Mesendoderm (in vitro differentiated cells): ENCODE data around the gene CCDC127.
"Not testable (repeated sequence)": the region's sequence is repeated elsewhere in the genome, so short reads cannot be mapped to it uniquely, and the experiment has no call there.

Experiments used
- DNase-seq: peaks from one replicate; pipeline ENCODE4 v3.0.0; 2013
- H2AK5ac ChIP-seq: 2 replicates; pipeline ENCODE4 v1.6.1; 2013; ENCODE audit warnings: low read length, inconsistent platforms
- H2BK120ac ChIP-seq: 2 replicates; pipeline ENCODE4 v1.6.1; 2013; ENCODE audit warnings: low read depth, mild to moderate bottlenecking, low read length, moderate library complexity, mixed read lengths
- H2BK15ac ChIP-seq: replicated peaks from 2 replicates; pipeline ENCODE4 v1.6.1; 2013; ENCODE audit warnings: low read depth, mild to moderate bottlenecking, moderate library complexity
- H2BK5ac ChIP-seq: 2 replicates; pipeline ENCODE4 v1.6.1; 2013; ENCODE audit warnings: low read length, inconsistent platforms
- H3K18ac ChIP-seq: 2 replicates; pipeline ENCODE4 v1.6.1; 2013; ENCODE audit warnings: mild to moderate bottlenecking, low read length, mixed read lengths
- H3K23ac ChIP-seq: one replicate; pipeline ENCODE4 v1.6.1; 2013; ENCODE audit warnings: low read length
- H3K27ac ChIP-seq: 2 replicates; pipeline ENCODE4 v1.5.1; 2013; ENCODE audit warnings: low read depth, mild to moderate bottlenecking, inconsistent platforms, low read length, moderate library complexity
- H3K27me3 ChIP-seq: 2 replicates; pipeline ENCODE4 v1.6.1; 2013; ENCODE audit warnings: low read length, control low read depth, mild to moderate bottlenecking, inconsistent platforms; ENCODE audit not compliant: insufficient read depth, poor library complexity
- H3K36me3 ChIP-seq: 2 replicates; pipeline ENCODE4 v1.6.1; 2013; ENCODE audit warnings: low read length, inconsistent platforms; ENCODE audit not compliant: control insufficient read depth, insufficient read depth
- H3K4ac ChIP-seq: one replicate; pipeline ENCODE4 v1.6.1; 2013; ENCODE audit warnings: low read depth, mild to moderate bottlenecking, low read length, moderate library complexity
- H3K4me1 ChIP-seq: 2 replicates; pipeline ENCODE4 v1.6.1; 2013; ENCODE audit warnings: low read depth, low read length, inconsistent platforms; ENCODE audit not compliant: control insufficient read depth
- H3K4me2 ChIP-seq: 2 replicates; pipeline ENCODE4 v1.6.1; 2013; ENCODE audit warnings: low read length
- H3K4me3 ChIP-seq: 2 replicates; pipeline ENCODE4 v1.5.1; 2013; ENCODE audit warnings: mild to moderate bottlenecking, low read length
- H3K56ac ChIP-seq: one replicate; pipeline ENCODE4 v1.6.1; 2013; ENCODE audit warnings: low read length
- H3K79me1 ChIP-seq: 2 replicates; pipeline ENCODE4 v1.6.1; 2013; ENCODE audit warnings: low read length, inconsistent platforms
- H3K79me2 ChIP-seq: 2 replicates; pipeline ENCODE4 v1.6.1; 2013; ENCODE audit warnings: mild to moderate bottlenecking, low read length; ENCODE audit not compliant: control insufficient read depth, insufficient read depth
- H3K9ac ChIP-seq: 2 replicates; pipeline ENCODE4 v1.6.1; 2013; ENCODE audit warnings: low read length, inconsistent platforms
- H4K5ac ChIP-seq: one replicate; pipeline ENCODE4 v1.6.1; 2013; ENCODE audit warnings: low read length
- H4K8ac ChIP-seq: one replicate; pipeline ENCODE4 v1.6.1; 2013; ENCODE audit warnings: low read depth, mild to moderate bottlenecking, control low read depth, low read length, moderate library complexity
- WGBS: extraction: QIAGEN DNeasy Blood & Tissue Kit; methylation state at CpG from one replicate; pipeline ENCODE4 v1.1.7; 2013; ENCODE audit warnings: low lambda C conversion rate, missing lambda C conversion rate; ENCODE audit not compliant: insufficient coverage; ENCODE audit errors: extremely low coverage; 5-methylcytosine and 5-hydroxymethylcytosine counted together

CCDC127 gene

DNA sequence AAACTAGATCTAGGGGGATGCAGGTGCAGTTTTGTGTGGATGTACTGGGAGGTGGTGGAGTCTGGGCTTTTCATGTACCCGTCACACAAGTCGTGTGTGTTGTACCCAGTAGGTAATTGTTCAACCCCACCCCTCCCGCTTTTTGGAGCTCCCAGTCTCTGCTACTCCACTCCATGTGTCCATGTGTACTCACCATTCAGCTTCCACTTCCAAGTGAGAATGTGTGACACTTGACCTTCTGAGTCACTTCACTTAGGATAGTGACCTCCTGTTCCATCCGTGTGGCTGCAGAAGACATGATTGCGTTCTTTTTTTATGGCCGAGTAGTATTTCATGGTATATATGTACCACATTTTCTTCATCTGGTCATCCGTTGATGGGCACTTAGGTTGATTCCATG is 22.6 kb upstream of the CCDC127 start:
- H3K4ac ChIP-seq, H3K27me3 ChIP-seq, H3K4me1 ChIP-seq, H3K27ac ChIP-seq, H3K4me3 ChIP-seq, H2BK120ac ChIP-seq, DNase-seq, H3K79me1 ChIP-seq, H3K18ac ChIP-seq, H3K4me2 ChIP-seq, H4K8ac ChIP-seq, H2BK5ac ChIP-seq, H3K79me2 ChIP-seq, H3K9ac ChIP-seq, H4K5ac ChIP-seq, H3K36me3 ChIP-seq, H3K23ac ChIP-seq, H2BK15ac ChIP-seq, H2AK5ac ChIP-seq, H3K56ac ChIP-seq: not testable (repeated sequence)
- WGBS, result no CpG with 5 or more reads among the region's 7 CpGs

DNA sequence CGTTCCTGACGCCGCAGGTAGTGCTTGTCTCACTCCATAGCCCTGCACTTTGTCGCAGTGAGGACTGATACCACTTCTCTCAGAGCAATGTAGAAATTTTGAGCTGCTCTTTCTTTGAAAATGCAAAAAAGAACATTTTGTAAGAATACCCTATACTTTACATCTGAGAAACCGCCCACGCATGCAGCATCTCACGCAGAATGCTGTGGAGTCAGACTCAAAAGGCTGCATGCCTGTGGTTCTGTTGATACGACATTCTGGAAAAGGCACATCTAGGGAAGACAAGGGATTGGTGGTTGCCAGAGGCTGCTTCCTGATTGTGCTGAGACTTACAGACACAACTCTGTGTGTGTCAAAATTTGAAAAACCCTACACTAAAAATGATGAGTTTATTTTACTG is 20.0 kb upstream of the CCDC127 start:
- not testable (repeated sequence) for H4K8ac ChIP-seq, H3K4me3 ChIP-seq, H3K79me2 ChIP-seq, H3K18ac ChIP-seq, H2BK120ac ChIP-seq, H3K4me2 ChIP-seq, H3K4ac ChIP-seq, H3K36me3 ChIP-seq, H3K27ac ChIP-seq, H3K56ac ChIP-seq, DNase-seq, H3K9ac ChIP-seq, H3K79me1 ChIP-seq, H3K23ac ChIP-seq, H3K27me3 ChIP-seq, H4K5ac ChIP-seq, H2BK15ac ChIP-seq, H2BK5ac ChIP-seq, H2AK5ac ChIP-seq, H3K4me1 ChIP-seq
- no CpG with 5 or more reads among the region's 8 CpGs for WGBS

DNA sequence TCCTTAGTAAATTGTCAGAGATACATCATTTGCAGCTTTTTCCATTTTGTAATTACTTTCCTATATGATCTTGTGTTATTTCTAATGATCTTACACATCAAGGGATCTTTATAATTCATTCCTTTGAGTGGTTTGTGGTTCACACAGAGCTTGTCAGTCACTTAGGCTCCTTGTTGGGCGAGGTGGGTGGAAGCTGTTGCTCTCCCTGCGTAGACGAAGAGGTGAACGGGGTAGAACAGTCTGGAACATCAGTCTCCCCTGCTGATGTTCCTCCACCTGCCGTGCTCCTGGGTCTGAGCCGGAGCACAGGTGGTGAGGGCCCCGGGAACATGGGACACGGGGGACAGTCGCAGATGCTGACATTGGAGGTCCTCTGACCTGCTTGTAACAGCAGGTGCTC is 17.6 kb upstream of the CCDC127 start:
- not testable (repeated sequence) for H3K9ac ChIP-seq, H2BK120ac ChIP-seq, H3K36me3 ChIP-seq, H3K79me2 ChIP-seq, H3K4me1 ChIP-seq, H3K27me3 ChIP-seq, H3K4me2 ChIP-seq, H3K4me3 ChIP-seq, H2BK5ac ChIP-seq, H3K56ac ChIP-seq, DNase-seq, H3K27ac ChIP-seq, H3K79me1 ChIP-seq, H4K8ac ChIP-seq, H3K23ac ChIP-seq, H3K4ac ChIP-seq, H3K18ac ChIP-seq, H2BK15ac ChIP-seq, H4K5ac ChIP-seq, H2AK5ac ChIP-seq
- WGBS, result no CpG with 5 or more reads among the region's 9 CpGs

DNA sequence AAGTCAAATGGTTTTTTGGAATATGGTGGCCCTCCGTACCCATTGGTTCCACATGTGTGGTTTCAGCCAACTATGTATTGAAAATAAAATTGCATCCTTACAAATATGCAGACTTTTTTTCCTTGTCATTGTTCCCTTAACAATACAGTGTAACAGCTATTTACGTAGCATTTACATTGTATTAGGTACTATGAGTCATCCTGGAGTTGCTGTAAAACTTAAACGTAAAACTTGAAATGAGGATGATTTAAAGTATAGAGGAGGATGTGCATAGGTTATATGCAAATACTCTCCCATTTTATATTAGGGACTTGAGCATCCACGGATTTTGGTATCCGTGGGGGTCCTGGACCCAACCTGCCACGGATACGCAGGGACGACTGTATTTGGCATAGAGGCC is 16.5 kb upstream of the CCDC127 start:
- H2BK15ac ChIP-seq, result no peak overlapping the region
- H3K9ac ChIP-seq, result no peak overlapping the region
- no peak overlapping the region for H3K56ac ChIP-seq
- H3K79me2 ChIP-seq, result no peaks in the 10 kb centered on the region
- H3K79me1 ChIP-seq, result no peaks in the 10 kb centered on the region
- H2BK5ac ChIP-seq, result no peak overlapping the region
- H4K5ac ChIP-seq, result no peak overlapping the region
- no peak overlapping the region for H4K8ac ChIP-seq
- DNase-seq, result no peak
- WGBS, result no CpG with 5 or more reads among the region's 8 CpGs
- no peaks in the 10 kb centered on the region for H3K27me3 ChIP-seq
- H3K23ac ChIP-seq, result no peak overlapping the region
- no peak overlapping the region for H3K27ac ChIP-seq
- no peak overlapping the region for H2BK120ac ChIP-seq
- no peak overlapping the region for H3K4ac ChIP-seq
- H2AK5ac ChIP-seq, result no peak overlapping the region
- no peak overlapping the region for H3K18ac ChIP-seq
- no peak overlapping the region for H3K4me2 ChIP-seq
- no peaks in the 10 kb centered on the region for H3K4me1 ChIP-seq
- no peaks in the 10 kb centered on the region for H3K36me3 ChIP-seq
- no peak overlapping the region for H3K4me3 ChIP-seq

DNA sequence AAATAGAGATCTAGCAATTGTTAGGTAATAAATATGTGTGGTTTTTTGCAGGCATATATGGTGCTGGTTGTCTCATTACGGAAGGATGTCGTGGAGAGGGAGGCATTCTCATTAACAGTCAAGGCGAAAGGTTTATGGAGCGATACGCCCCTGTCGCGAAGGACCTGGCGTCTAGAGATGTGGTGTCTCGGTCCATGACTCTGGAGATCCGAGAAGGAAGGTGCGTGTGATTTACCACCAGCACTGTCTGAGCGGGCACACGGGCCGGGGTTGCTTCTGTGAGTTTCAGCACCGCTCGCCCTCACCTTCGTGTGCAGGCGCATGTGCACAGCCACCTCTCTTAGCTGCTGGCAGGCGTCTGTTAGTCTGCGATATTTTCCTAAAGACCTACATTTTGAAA is 15.5 kb upstream of the CCDC127 start:
- H3K27me3 ChIP-seq, H3K56ac ChIP-seq, H3K4me3 ChIP-seq, H3K36me3 ChIP-seq, DNase-seq, H4K8ac ChIP-seq, H2BK120ac ChIP-seq, H3K27ac ChIP-seq, H3K4me2 ChIP-seq, H4K5ac ChIP-seq, H2BK5ac ChIP-seq, H3K4me1 ChIP-seq, H2BK15ac ChIP-seq, H3K18ac ChIP-seq, H3K79me2 ChIP-seq, H3K79me1 ChIP-seq, H3K9ac ChIP-seq, H3K4ac ChIP-seq, H3K23ac ChIP-seq, H2AK5ac ChIP-seq: not testable (repeated sequence)
- no CpG with 5 or more reads among the region's 20 CpGs for WGBS

DNA sequence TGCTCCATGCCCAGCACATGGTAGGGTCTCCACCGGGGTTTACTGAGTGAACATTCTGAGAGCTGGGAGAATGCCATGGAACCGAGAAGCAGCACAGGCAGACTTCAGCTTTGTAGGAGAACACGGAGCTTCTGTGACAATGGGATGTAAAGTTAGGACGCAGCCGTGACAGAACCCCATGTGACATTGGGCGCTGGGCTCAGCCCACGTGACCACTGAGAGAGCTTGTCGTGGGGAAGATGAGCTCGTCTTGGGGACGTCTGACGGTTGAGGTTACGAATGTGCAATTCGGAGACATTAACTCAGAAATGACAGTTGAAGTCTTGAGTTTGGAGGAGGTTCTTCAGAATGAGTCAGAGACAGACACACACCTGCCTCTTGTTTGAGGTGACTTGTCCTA is 13.7 kb upstream of the CCDC127 start:
- H3K4me2 ChIP-seq, result no peak overlapping the region
- H3K23ac ChIP-seq, result no peak overlapping the region
- no peak overlapping the region for H3K9ac ChIP-seq
- H4K8ac ChIP-seq, result no peak overlapping the region
- H3K4me3 ChIP-seq, result no peak overlapping the region
- no peak overlapping the region for H3K4ac ChIP-seq
- H2BK5ac ChIP-seq, result no peak overlapping the region
- H3K36me3 ChIP-seq, result no peaks in the 10 kb centered on the region
- no peak overlapping the region for H3K27ac ChIP-seq
- no peak overlapping the region for H2BK120ac ChIP-seq
- H3K18ac ChIP-seq, result no peak overlapping the region
- DNase-seq, result no peak
- H3K27me3 ChIP-seq, result no peaks in the 10 kb centered on the region
- H3K79me2 ChIP-seq, result no peaks in the 10 kb centered on the region
- H3K56ac ChIP-seq, result no peak overlapping the region
- no peaks in the 10 kb centered on the region for H3K4me1 ChIP-seq
- H3K79me1 ChIP-seq, result no peaks in the 10 kb centered on the region
- H2AK5ac ChIP-seq, result no peak overlapping the region
- no peak overlapping the region for H4K5ac ChIP-seq
- no peak overlapping the region for H2BK15ac ChIP-seq
- no CpG with 5 or more reads among the region's 13 CpGs for WGBS
